Measurements from ENCODE around the gene GHR. TPM values are rescaled to one million over a fixed set of nuclear protein-coding genes. Genes with fewer than 3 reads are reported as not detected.

GHR gene
- total RNA-seq, 4 donors from 2014 or later: 6.5 to 27.2 (median 9.6) TPM

DNA sequence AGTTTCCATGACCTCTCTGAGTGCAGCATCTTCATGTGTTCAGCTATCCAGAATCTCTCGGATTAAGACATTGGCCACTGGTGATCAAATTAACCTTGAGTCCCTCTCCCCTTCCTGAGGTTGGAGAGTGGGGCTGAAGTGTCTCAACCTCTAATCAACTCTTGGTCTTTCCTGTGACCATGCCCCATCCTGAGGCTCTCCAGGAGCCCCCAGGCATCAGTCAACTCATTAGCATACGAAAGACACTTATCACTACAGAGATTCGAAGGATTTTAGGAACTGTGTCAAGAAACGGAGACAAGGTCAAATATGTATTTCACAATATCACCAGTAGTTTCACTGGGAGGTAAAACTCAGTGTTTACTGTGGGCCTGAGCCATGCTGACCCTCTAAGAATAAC lies 203.2 kb downstream of the GHR start:
- peaks cover 0 to 9% (median 6%) of the 10 kb centered on the region in 3 donors for H3K4me1 ChIP-seq
- H3K9me3 ChIP-seq: no peaks in the 10 kb centered on the region
- TF ChIP-seq EP300 (IDR thresholded peaks at IDR 0.05) (no peak), POLR2AphosphoS5 (IDR thresholded peaks at IDR 0.05) (no peak), POLR2A (IDR thresholded peaks at IDR 0.05) (no peak)
- TF ChIP-seq, protein P1, sequence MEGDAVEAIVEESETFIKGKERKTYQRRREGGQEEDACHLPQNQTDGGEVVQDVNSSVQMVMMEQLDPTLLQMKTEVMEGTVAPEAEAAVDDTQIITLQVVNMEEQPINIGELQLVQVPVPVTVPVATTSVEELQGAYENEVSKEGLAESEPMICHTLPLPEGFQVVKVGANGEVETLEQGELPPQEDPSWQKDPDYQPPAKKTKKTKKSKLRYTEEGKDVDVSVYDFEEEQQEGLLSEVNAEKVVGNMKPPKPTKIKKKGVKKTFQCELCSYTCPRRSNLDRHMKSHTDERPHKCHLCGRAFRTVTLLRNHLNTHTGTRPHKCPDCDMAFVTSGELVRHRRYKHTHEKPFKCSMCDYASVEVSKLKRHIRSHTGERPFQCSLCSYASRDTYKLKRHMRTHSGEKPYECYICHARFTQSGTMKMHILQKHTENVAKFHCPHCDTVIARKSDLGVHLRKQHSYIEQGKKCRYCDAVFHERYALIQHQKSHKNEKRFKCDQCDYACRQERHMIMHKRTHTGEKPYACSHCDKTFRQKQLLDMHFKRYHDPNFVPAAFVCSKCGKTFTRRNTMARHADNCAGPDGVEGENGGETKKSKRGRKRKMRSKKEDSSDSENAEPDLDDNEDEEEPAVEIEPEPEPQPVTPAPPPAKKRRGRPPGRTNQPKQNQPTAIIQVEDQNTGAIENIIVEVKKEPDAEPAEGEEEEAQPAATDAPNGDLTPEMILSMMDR (IDR thresholded peaks at IDR 0.05): no peak
- no peaks in the 10 kb centered on the region for H3K36me3 ChIP-seq
- no peak for ATAC-seq
- no peak overlapping the region for H3K27ac ChIP-seq
- no peaks in the 10 kb centered on the region for H3K27me3 ChIP-seq
- no peak overlapping the region for H3K4me3 ChIP-seq
- 78 to 97% methylated on average over 3 to 4 of the region's 4 CpGs for WGBS, 2 donors (ENCODE audit: low coverage in 1 of 2)

- TF ChIP-seq EP300 (IDR thresholded peaks at IDR 0.05) (no peak), POLR2A (IDR thresholded peaks at IDR 0.05) (no peak)
- TF ChIP-seq, protein P1 (IDR thresholded peaks at IDR 0.05): no peak
- Histone ChIP-seq H3K9me3 (no peaks in the 10 kb centered on the region), H3K27me3 (no peaks in the 10 kb centered on the region), H3K4me3 (no peak overlapping the region), H3K27ac (no peak overlapping the region), H3K4me1 (no peaks in the 10 kb centered on the region), H3K36me3 (no peaks in the 10 kb centered on the region)
- ATAC-seq: no peak
- WGBS, 2 donors (ENCODE audit: low coverage in 1 of 2): 67% methylated on average over 1 of the region's 1 CpG; no CpG with 5 or more reads in 1 of the 2 donors
Observed at GRCh38 chr5:42628821-42629220, 205.6 kb downstream of the GHR start.

DNA sequence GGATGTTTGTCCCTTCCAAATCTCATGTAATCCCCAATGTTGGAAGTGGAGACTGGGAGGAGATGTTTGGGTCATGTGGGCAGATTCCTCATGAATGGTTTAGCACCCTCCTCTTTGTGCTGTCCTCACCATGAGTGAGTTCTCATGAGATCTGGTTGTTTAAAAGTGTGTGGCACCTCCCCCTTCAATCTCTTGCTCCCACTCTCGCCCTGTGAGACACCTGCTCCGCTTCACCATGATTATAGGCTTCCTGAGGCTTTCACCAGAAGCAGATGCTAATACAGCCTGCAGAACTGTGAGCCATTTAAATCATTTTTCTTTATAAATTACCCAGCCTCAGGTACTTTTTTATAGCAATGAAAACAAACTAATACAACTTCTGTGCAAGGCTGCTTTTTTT lies 206.0 kb downstream of the GHR start:
- H3K4me3 ChIP-seq: no peak overlapping the region
- WGBS, 2 donors (ENCODE audit: low coverage in 1 of 2): no CpG with 5 or more reads among the region's 2 CpGs
- no peaks in the 10 kb centered on the region for H3K27me3 ChIP-seq
- no peaks in the 10 kb centered on the region for H3K9me3 ChIP-seq
- no peaks in the 10 kb centered on the region for H3K36me3 ChIP-seq
- H3K27ac ChIP-seq: no peak overlapping the region
- TF ChIP-seq, protein P1 (IDR thresholded peaks at IDR 0.05): no peak
- no peak for TF ChIP-seq POLR2AphosphoS5 (IDR thresholded peaks at IDR 0.05)
- TF ChIP-seq EP300 (IDR thresholded peaks at IDR 0.05): no peak
- no peak for TF ChIP-seq POLR2A (IDR thresholded peaks at IDR 0.05)
- no peaks in the 10 kb centered on the region for H3K4me1 ChIP-seq
- ATAC-seq: no peak

- no peak for ATAC-seq
- Histone ChIP-seq H3K36me3 (no peaks in the 10 kb centered on the region), H3K27ac (no peak overlapping the region), H3K27me3 (no peaks in the 10 kb centered on the region), H3K9me3 (no peaks in the 10 kb centered on the region), H3K4me1 (no peaks in the 10 kb centered on the region), H3K4me3 (no peak overlapping the region)
- WGBS, 2 donors (ENCODE audit: low coverage in 1 of 2): 82 to 86% methylated on average over 4 to 5 of the region's 5 CpGs
- TF ChIP-seq EP300 (IDR thresholded peaks at IDR 0.05) (no peak), POLR2A (IDR thresholded peaks at IDR 0.05) (no peak), POLR2AphosphoS5 (IDR thresholded peaks at IDR 0.05) (no peak)
- TF ChIP-seq, protein P1 (IDR thresholded peaks at IDR 0.05): no peak
Observed at GRCh38 chr5:42631241-42631640, 208.0 kb downstream of the GHR start.

GRCh38 chr5:42632354-42632900 lies 209.2 kb downstream of the GHR start:
- ATAC-seq: no peak
- Histone ChIP-seq H3K27me3 (no peaks in the 10 kb centered on the region), H3K9me3 (no peaks in the 10 kb centered on the region), H3K27ac (no peak overlapping the region), H3K36me3 (no peaks in the 10 kb centered on the region), H3K4me3 (no peak overlapping the region), H3K4me1 (no peaks in the 10 kb centered on the region)
- WGBS, 2 donors (ENCODE audit: low coverage in 1 of 2): 38 to 60% methylated on average over 1 of the region's 1 CpG
- TF ChIP-seq POLR2A (IDR thresholded peaks at IDR 0.05) (no peak), POLR2AphosphoS5 (IDR thresholded peaks at IDR 0.05) (no peak), EP300 (IDR thresholded peaks at IDR 0.05) (no peak)
- TF ChIP-seq, protein P1 (IDR thresholded peaks at IDR 0.05): no peak
